ENCODE measurements around the gene TMEM150B. TPM values are rescaled to one million over a fixed set of nuclear protein-coding genes. Genes with fewer than 3 reads are reported as not detected.

The TMEM150B gene
- total and polyA plus RNA-seq, 2 donors = 0.76 to 2.0 TPM

GRCh38 chr19:55289117-55289796, 35.9 kb downstream of the TMEM150B start:
- peaks cover 0 to 10% of the 10 kb centered on the region in 2 donors for H3K4me1 ChIP-seq (ENCODE audit: control insufficient read depth in 2 of 2, insufficient read depth in 2 of 2, low read length in 2 of 2)
- H3K4me3 ChIP-seq (ENCODE audit: low read length in 2 of 2) = no peak overlapping the region
- no peak overlapping the region for H3K27ac ChIP-seq (ENCODE audit: low read depth in 1 of 2, low read length in 1 of 2)
- 98% methylated on average over 9 of the region's 9 CpGs for WGBS
- no peaks in the 10 kb centered on the region for H3K9me3 ChIP-seq (ENCODE audit: control insufficient read depth in 2 of 2, insufficient read depth in 1 of 2, low read length in 1 of 2)
- no peak for DNase-seq (ENCODE audit: low read depth in 6 of 9, low spot score in 9 of 9)
- peaks cover 0 to 10% of the 10 kb centered on the region in 2 donors for H3K27me3 ChIP-seq (ENCODE audit: control insufficient read depth in 2 of 2, insufficient read depth in 1 of 2, low read length in 1 of 2)
- no peaks in the 10 kb centered on the region for H3K36me3 ChIP-seq (ENCODE audit: control insufficient read depth in 2 of 2, insufficient read depth in 2 of 2, low read length in 1 of 2)

- DNase-seq (ENCODE audit: low read depth in 6 of 9, low spot score in 9 of 9) = no peak
- H3K4me3 ChIP-seq (ENCODE audit: low read length in 2 of 2) = no peak overlapping the region
- WGBS = 97% methylated on average over 21 of the region's 21 CpGs
Measured at GRCh38 chr19:55287361-55288079, 37.6 kb downstream of the TMEM150B start.

DNA sequence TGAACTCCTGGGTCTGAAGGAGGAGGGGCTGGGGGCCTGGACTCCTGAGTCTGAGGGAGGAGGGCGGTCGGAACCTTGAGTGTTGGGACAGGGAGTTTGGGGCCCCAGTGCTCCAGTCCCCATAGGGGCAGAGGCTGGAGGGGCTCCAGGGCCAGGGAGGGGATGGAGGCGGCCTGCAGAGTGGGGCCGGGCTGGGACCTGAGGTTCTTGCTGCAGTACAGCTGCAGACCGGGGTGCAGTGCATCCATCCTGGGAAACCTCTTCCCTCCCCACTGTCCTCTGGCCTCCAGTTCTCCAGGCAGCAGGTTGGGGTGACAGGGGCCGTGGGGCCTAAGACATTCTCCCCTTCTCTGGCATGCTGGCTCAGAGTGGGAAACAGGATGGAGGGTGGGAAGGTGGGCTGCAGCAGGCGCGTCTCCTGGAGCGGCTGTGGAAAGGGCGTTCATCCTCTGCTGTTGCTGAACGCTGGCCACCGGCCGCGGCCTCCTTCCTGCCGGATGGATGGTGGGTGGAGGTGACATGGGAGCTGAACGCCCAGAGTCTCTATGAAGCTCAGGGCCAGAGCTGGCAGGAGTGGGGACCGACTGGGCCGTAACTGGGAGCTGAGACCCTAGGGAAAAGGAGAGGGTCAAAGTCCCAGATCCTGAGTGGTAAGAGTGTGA, 39.8 kb downstream of the TMEM150B start:
- Histone ChIP-seq H3K9me3 (ENCODE audit: control insufficient read depth in 2 of 2, insufficient read depth in 1 of 2, low read length in 1 of 2) (no peaks in the 10 kb centered on the region), H3K36me3 (ENCODE audit: control insufficient read depth in 2 of 2, insufficient read depth in 2 of 2, low read length in 1 of 2) (no peaks in the 10 kb centered on the region), H3K27me3 (ENCODE audit: control insufficient read depth in 2 of 2, insufficient read depth in 1 of 2, low read length in 1 of 2) (peaks cover 0 to 18% of the 10 kb centered on the region in 2 donors), H3K4me1 (ENCODE audit: control insufficient read depth in 2 of 2, insufficient read depth in 2 of 2, low read length in 2 of 2) (peaks cover 0 to 11% of the 10 kb centered on the region in 2 donors), H3K4me3 (ENCODE audit: low read length in 2 of 2) (no peak overlapping the region), H3K27ac (ENCODE audit: low read depth in 1 of 2, low read length in 1 of 2) (no peak overlapping the region)
- no peak for DNase-seq (ENCODE audit: low read depth in 6 of 9, low spot score in 9 of 9)
- 94% methylated on average over 18 of the region's 18 CpGs for WGBS

More at GRCh38 chr19:55287361-55288079, 37.6 kb downstream of the TMEM150B start:
- H3K36me3 ChIP-seq (ENCODE audit: control insufficient read depth in 2 of 2, insufficient read depth in 2 of 2, low read length in 1 of 2) = no peaks in the 10 kb centered on the region
- no peak overlapping the region for H3K27ac ChIP-seq (ENCODE audit: low read depth in 1 of 2, low read length in 1 of 2)
- H3K4me1 ChIP-seq (ENCODE audit: control insufficient read depth in 2 of 2, insufficient read depth in 2 of 2, low read length in 2 of 2) = peaks cover 0 to 9% of the 10 kb centered on the region in 2 donors
- H3K9me3 ChIP-seq (ENCODE audit: control insufficient read depth in 2 of 2, insufficient read depth in 1 of 2, low read length in 1 of 2) = no peaks in the 10 kb centered on the region
- peaks cover 0 to 18% of the 10 kb centered on the region in 2 donors for H3K27me3 ChIP-seq (ENCODE audit: control insufficient read depth in 2 of 2, insufficient read depth in 1 of 2, low read length in 1 of 2)

GRCh38 chr19:55284405-55285058, 40.6 kb downstream of the TMEM150B start:
- Histone ChIP-seq H3K27me3 (ENCODE audit: control insufficient read depth in 2 of 2, insufficient read depth in 1 of 2, low read length in 1 of 2) (peaks cover 0 to 18% of the 10 kb centered on the region in 2 donors), H3K27ac (ENCODE audit: low read depth in 1 of 2, low read length in 1 of 2) (no peak overlapping the region), H3K4me1 (ENCODE audit: control insufficient read depth in 2 of 2, insufficient read depth in 2 of 2, low read length in 2 of 2) (peaks cover under 1 to 13% of the 10 kb centered on the region in 2 donors), H3K36me3 (ENCODE audit: control insufficient read depth in 2 of 2, insufficient read depth in 2 of 2, low read length in 1 of 2) (no peaks in the 10 kb centered on the region), H3K9me3 (ENCODE audit: control insufficient read depth in 2 of 2, insufficient read depth in 1 of 2, low read length in 1 of 2) (no peaks in the 10 kb centered on the region), H3K4me3 (ENCODE audit: low read length in 2 of 2) (peak overlapping the region in 1 of 2 donors; percentile 32)
- 54% methylated on average over 16 of the region's 16 CpGs for WGBS
- DNase-seq (ENCODE audit: low read depth in 6 of 9, low spot score in 9 of 9) = no peak

- DNase-seq (ENCODE audit: low read depth in 6 of 9, low spot score in 9 of 9) = peak in 3 of 9 donors; percentile 41 to 58 (median 46)
- peaks cover 7 to 21% of the 10 kb centered on the region in 2 donors for H3K4me1 ChIP-seq (ENCODE audit: control insufficient read depth in 2 of 2, insufficient read depth in 2 of 2, low read length in 2 of 2)
- no peaks in the 10 kb centered on the region for H3K9me3 ChIP-seq (ENCODE audit: control insufficient read depth in 2 of 2, insufficient read depth in 1 of 2, low read length in 1 of 2)
- H3K4me3 ChIP-seq (ENCODE audit: low read length in 2 of 2) = peak within 1 kb of the TSS in 1 of 2 donors; percentile 32
- H3K27me3 ChIP-seq (ENCODE audit: control insufficient read depth in 2 of 2, insufficient read depth in 1 of 2, low read length in 1 of 2) = peaks cover 0 to 18% of the 10 kb centered on the region in 2 donors
- H3K27ac ChIP-seq (ENCODE audit: low read depth in 1 of 2, low read length in 1 of 2) = no peak within 1 kb of the TSS
- WGBS = 9% methylated on average over 39 of the region's 44 CpGs
- H3K36me3 ChIP-seq (ENCODE audit: control insufficient read depth in 2 of 2, insufficient read depth in 2 of 2, low read length in 1 of 2) = no peaks in the 10 kb centered on the region
Measured at GRCh38 chr19:55283548-55284377, 41.4 kb downstream of the TMEM150B start, which contains the start of gene BRSK1. Gene BRSK1, plus strand, starts transcription at chr19:55283997. Its CDS starts 446 bp downstream, at chr19:55284443.

DNA sequence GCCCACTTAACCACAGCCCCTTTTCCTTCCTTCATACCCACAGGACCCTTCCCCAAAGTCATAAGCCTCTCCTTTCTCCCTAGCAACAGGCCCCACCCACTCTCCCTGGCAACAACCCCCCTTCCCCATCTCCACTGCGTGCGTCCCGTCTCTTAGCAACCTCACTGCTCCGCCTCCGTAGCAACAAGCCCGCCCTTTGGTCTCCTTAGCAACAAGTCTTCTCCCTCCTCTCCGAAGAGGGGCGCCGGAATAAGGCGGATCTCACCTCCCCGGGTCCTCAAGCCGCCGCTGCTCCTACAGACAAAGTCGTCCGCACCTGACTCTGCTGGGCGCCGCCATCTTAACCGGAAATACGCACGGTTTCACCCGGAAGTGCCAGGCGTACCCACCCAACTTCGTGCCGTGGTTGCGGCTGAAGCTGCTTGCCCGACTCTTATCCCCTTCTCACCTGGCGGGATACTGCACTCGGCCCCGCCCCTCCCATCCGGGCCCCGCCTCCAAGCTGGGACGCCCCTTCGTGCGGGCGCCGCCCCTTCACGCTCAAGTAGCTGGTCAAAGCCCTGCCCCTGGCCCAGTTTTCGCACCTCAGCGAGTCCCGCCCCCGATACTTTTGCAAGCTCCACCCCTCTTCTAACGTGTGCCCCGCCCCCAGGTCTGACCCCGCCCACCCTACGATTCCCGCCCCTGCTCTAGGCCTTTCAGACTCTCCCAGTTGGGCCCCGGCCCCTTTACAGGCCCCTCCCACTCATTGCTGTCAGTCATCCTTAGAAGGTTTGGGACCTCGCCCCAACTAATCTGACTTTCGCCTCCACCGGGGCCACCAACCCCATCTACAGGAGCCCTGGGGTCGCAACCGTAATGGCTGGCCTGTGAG, 45.1 kb downstream of the TMEM150B start, which contains the start of gene HSPBP1:
HSPBP1 (minus strand) TSS at position 341 of the 874 bp plus-strand sequence. CDS start 502 bp downstream, outside the sequence.
- H3K36me3 ChIP-seq (ENCODE audit: control insufficient read depth in 2 of 2, insufficient read depth in 2 of 2, low read length in 1 of 2) = peaks cover 8 to 13% of the 10 kb centered on the region in 2 donors
- 6% methylated on average over 52 of the region's 52 CpGs for WGBS
- peak; percentile 80 to 95 (median 88) for DNase-seq (ENCODE audit: low read depth in 6 of 9, low spot score in 9 of 9)
- H3K27me3 ChIP-seq (ENCODE audit: control insufficient read depth in 2 of 2, insufficient read depth in 1 of 2, low read length in 1 of 2) = peaks cover 0 to 15% of the 10 kb centered on the region in 2 donors
- peaks cover 7 to 21% of the 10 kb centered on the region in 2 donors for H3K4me1 ChIP-seq (ENCODE audit: control insufficient read depth in 2 of 2, insufficient read depth in 2 of 2, low read length in 2 of 2)
- H3K9me3 ChIP-seq (ENCODE audit: control insufficient read depth in 2 of 2, insufficient read depth in 1 of 2, low read length in 1 of 2) = no peaks in the 10 kb centered on the region
- peak within 1 kb of the TSS; percentile 82 to 91 for H3K27ac ChIP-seq (ENCODE audit: low read depth in 1 of 2, low read length in 1 of 2)
- peak within 1 kb of the TSS; percentile 85 to 90 for H3K4me3 ChIP-seq (ENCODE audit: low read length in 2 of 2)

GRCh38 chr19:55279340-55279739, 45.8 kb downstream of the TMEM150B start:
- no peak for DNase-seq (ENCODE audit: low read depth in 6 of 9, low spot score in 9 of 9)
- Histone ChIP-seq H3K4me3 (ENCODE audit: low read length in 2 of 2) (peak overlapping the region; percentile 85 to 90), H3K27ac (ENCODE audit: low read depth in 1 of 2, low read length in 1 of 2) (peak overlapping the region in 1 of 2 donors; percentile 82), H3K27me3 (ENCODE audit: control insufficient read depth in 2 of 2, insufficient read depth in 1 of 2, low read length in 1 of 2) (peaks cover 0 to 9% of the 10 kb centered on the region in 2 donors), H3K4me1 (ENCODE audit: control insufficient read depth in 2 of 2, insufficient read depth in 2 of 2, low read length in 2 of 2) (peaks cover 7 to 21% of the 10 kb centered on the region in 2 donors), H3K36me3 (ENCODE audit: control insufficient read depth in 2 of 2, insufficient read depth in 2 of 2, low read length in 1 of 2) (peaks cover 12 to 16% of the 10 kb centered on the region in 2 donors), H3K9me3 (ENCODE audit: control insufficient read depth in 2 of 2, insufficient read depth in 1 of 2, low read length in 1 of 2) (no peaks in the 10 kb centered on the region)
- 18% methylated on average over 23 of the region's 23 CpGs for WGBS
